Stimulated activated CD4-positive, alpha-beta T cell treated with anti-CD3 and anti-CD28 coated beads, Interleukin-15, amount 100 ng/mL, for 24 hours (primary cell): ENCODE results near the gene IQSEC1.

ENCODE experiments used
- DNase-seq: peaks from one replicate; pipeline ENCODE4 v3.0.0-alpha.2; 2020

Gene IQSEC1

GRCh38 chr3:13073326-13074005 lies at the start of gene IQSEC1:
Gene IQSEC1, minus strand, starts transcription at chr3:13073429. Its CDS starts 415 bp downstream, at chr3:13073014.
- peak; percentile 86 for DNase-seq

- no peak for DNase-seq
Measured at GRCh38 chr3:13122081-13123012, 49.1 kb upstream of the IQSEC1 start.

- DNase-seq = no peak
Measured at GRCh38 chr3:13121553-13122001, 48.3 kb upstream of the IQSEC1 start.

- no peak for DNase-seq
Measured at GRCh38 chr3:13120928-13121552, 47.8 kb upstream of the IQSEC1 start.

GRCh38 chr3:13120289-13120927 lies 47.2 kb upstream of the IQSEC1 start:
- DNase-seq = no peak

- DNase-seq = no peak
Measured at GRCh38 chr3:13119471-13120220, 46.4 kb upstream of the IQSEC1 start.

GRCh38 chr3:13116426-13116825 lies 43.2 kb upstream of the IQSEC1 start:
- no peak for DNase-seq

GRCh38 chr3:13115991-13116390 lies 42.8 kb upstream of the IQSEC1 start:
- no peak for DNase-seq

- no peak for DNase-seq
Measured at GRCh38 chr3:13115576-13115910, 42.3 kb upstream of the IQSEC1 start.

- DNase-seq = no peak
Measured at GRCh38 chr3:13114811-13115575, 41.8 kb upstream of the IQSEC1 start.

GRCh38 chr3:13113346-13114330 lies 40.4 kb upstream of the IQSEC1 start:
- DNase-seq = no peak

GRCh38 chr3:13112521-13113345 lies 39.5 kb upstream of the IQSEC1 start:
- no peak for DNase-seq

GRCh38 chr3:13111873-13112520 lies 38.8 kb upstream of the IQSEC1 start:
- no peak for DNase-seq

- DNase-seq = no peak
Measured at GRCh38 chr3:13111173-13111872, 38.1 kb upstream of the IQSEC1 start.

GRCh38 chr3:13110678-13111116 lies 37.5 kb upstream of the IQSEC1 start:
- no peak for DNase-seq

GRCh38 chr3:13109516-13109915 lies 36.3 kb upstream of the IQSEC1 start:
- no peak for DNase-seq

- no peak for DNase-seq
Measured at GRCh38 chr3:13108861-13109260, 35.6 kb upstream of the IQSEC1 start.

GRCh38 chr3:13107661-13108060 lies 34.4 kb upstream of the IQSEC1 start:
- DNase-seq = no peak
